Skeletal muscle cell (primary cell): Measurements from ENCODE around the gene TMEM120B.

Experiments
- DNase-seq: peaks from one replicate; pipeline ENCODE4 v3.0.0-alpha.2; 2010; ENCODE audit warnings: low read depth
- H3K4me3 ChIP-seq: 2 replicates; pipeline ENCODE4 v1.5.1; 2011; ENCODE audit warnings: low read depth, mild to moderate bottlenecking, control low read depth, low read length, moderate library complexity

TMEM120B gene

GRCh38 chr12:121810234-121810817, 97.8 kb downstream of the TMEM120B start:
- H3K4me3 ChIP-seq: no peak overlapping the region
- no peak for DNase-seq

- peak overlapping the region; percentile 54 for H3K4me3 ChIP-seq
- DNase-seq: no peak
These were observed 98.4 kb downstream of the TMEM120B start for GRCh38 chr12:121810833-121811433.

GRCh38 chr12:121811434-121812319, 99.1 kb downstream of the TMEM120B start:
- H3K4me3 ChIP-seq: peak overlapping the region; percentile 54
- no peak for DNase-seq

GRCh38 chr12:121812320-121812871, 99.8 kb downstream of the TMEM120B start:
- no peak for DNase-seq
- peak overlapping the region; percentile 54 for H3K4me3 ChIP-seq

GRCh38 chr12:121812921-121813896, 100.7 kb downstream of the TMEM120B start:
- DNase-seq: no peak
- peak overlapping the region; percentile 54 for H3K4me3 ChIP-seq

GRCh38 chr12:121813951-121814350, 101.4 kb downstream of the TMEM120B start:
- no peak for DNase-seq
- H3K4me3 ChIP-seq: no peak overlapping the region

GRCh38 chr12:121814429-121815119, 102.0 kb downstream of the TMEM120B start:
- H3K4me3 ChIP-seq: no peak overlapping the region
- no peak for DNase-seq

GRCh38 chr12:121815263-121815662, 102.7 kb downstream of the TMEM120B start:
- H3K4me3 ChIP-seq: no peak overlapping the region
- DNase-seq: no peak

- no peak for DNase-seq
- H3K4me3 ChIP-seq: no peak overlapping the region
These were observed 104.5 kb downstream of the TMEM120B start for GRCh38 chr12:121816925-121817647.

GRCh38 chr12:121817648-121818043, 105.1 kb downstream of the TMEM120B start:
- DNase-seq: no peak
- no peak overlapping the region for H3K4me3 ChIP-seq

GRCh38 chr12:121819212-121819949, 106.8 kb downstream of the TMEM120B start:
- DNase-seq: no peak
- no peak overlapping the region for H3K4me3 ChIP-seq

- H3K4me3 ChIP-seq: no peak overlapping the region
- no peak for DNase-seq
These were observed 107.5 kb downstream of the TMEM120B start for GRCh38 chr12:121820056-121820455.

- no peak for DNase-seq
- H3K4me3 ChIP-seq: no peak overlapping the region
These were observed 110.0 kb downstream of the TMEM120B start for GRCh38 chr12:121822393-121823100.

- DNase-seq: no peak
- no peak overlapping the region for H3K4me3 ChIP-seq
These were observed 110.7 kb downstream of the TMEM120B start for GRCh38 chr12:121823101-121823726.

GRCh38 chr12:121823727-121824115, 111.2 kb downstream of the TMEM120B start:
- no peak overlapping the region for H3K4me3 ChIP-seq
- no peak for DNase-seq

- no peak for DNase-seq
These were observed 112.5 kb downstream of the TMEM120B start for GRCh38 chr12:121825041-121825523.

More at GRCh38 chr12:121825041-121825523, 112.5 kb downstream of the TMEM120B start:
- no peak overlapping the region for H3K4me3 ChIP-seq
